ENCODE measurements around the gene CCDC8.
A peak's percentile ranks its signal among the peaks of the same experiment; 100 is the strongest.
"Not testable (repeated sequence)": the region's sequence is repeated elsewhere in the genome, so short reads cannot be mapped to it uniquely, and the experiment has no call there.

CCDC8 gene

GRCh38 chr19:46413262-46414031, at the start of gene CCDC8:
Gene CCDC8 (minus strand): TSS chr19:46413564. CDS start chr19:46412810, 754 bp downstream.
- peak; percentile 95 for DNase-seq (ENCODE audit: low read depth, low spot score)

- DNase-seq (ENCODE audit: low read depth, low spot score): no peak
These were observed 48.2 kb upstream of the CCDC8 start for GRCh38 chr19:46461537-46461936.

GRCh38 chr19:46460981-46461380, 47.6 kb upstream of the CCDC8 start:
- no peak for DNase-seq (ENCODE audit: low read depth, low spot score)

GRCh38 chr19:46460055-46460454, 46.7 kb upstream of the CCDC8 start:
- no peak for DNase-seq (ENCODE audit: low read depth, low spot score)

GRCh38 chr19:46456930-46457329, 43.6 kb upstream of the CCDC8 start:
- no peak for DNase-seq (ENCODE audit: low read depth, low spot score)

- no peak for DNase-seq (ENCODE audit: low read depth, low spot score)
These were observed 40.9 kb upstream of the CCDC8 start for GRCh38 chr19:46454244-46454643.

GRCh38 chr19:46453661-46454060, 40.3 kb upstream of the CCDC8 start:
- no peak for DNase-seq (ENCODE audit: low read depth, low spot score)

- no peak for DNase-seq (ENCODE audit: low read depth, low spot score)
These were observed 38.8 kb upstream of the CCDC8 start for GRCh38 chr19:46452186-46452585.

GRCh38 chr19:46451352-46451751, 38.0 kb upstream of the CCDC8 start:
- DNase-seq (ENCODE audit: low read depth, low spot score): no peak

- DNase-seq (ENCODE audit: low read depth, low spot score): no peak
These were observed 37.4 kb upstream of the CCDC8 start for GRCh38 chr19:46450737-46451136.

GRCh38 chr19:46449228-46449627, 35.9 kb upstream of the CCDC8 start:
- DNase-seq (ENCODE audit: low read depth, low spot score): no peak

GRCh38 chr19:46448601-46449000, 35.2 kb upstream of the CCDC8 start:
- no peak for DNase-seq (ENCODE audit: low read depth, low spot score)

GRCh38 chr19:46447824-46448223, 34.5 kb upstream of the CCDC8 start:
- DNase-seq (ENCODE audit: low read depth, low spot score): no peak

GRCh38 chr19:46447006-46447405, 33.6 kb upstream of the CCDC8 start:
- DNase-seq (ENCODE audit: low read depth, low spot score): no peak

- no peak for DNase-seq (ENCODE audit: low read depth, low spot score)
These were observed 32.7 kb upstream of the CCDC8 start for GRCh38 chr19:46446021-46446420.

- DNase-seq (ENCODE audit: low read depth, low spot score): peak; percentile 80
These were observed 29.6 kb upstream of the CCDC8 start for GRCh38 chr19:46442808-46443450.

GRCh38 chr19:46441866-46442265, 28.5 kb upstream of the CCDC8 start:
- no peak for DNase-seq (ENCODE audit: low read depth, low spot score)

- DNase-seq (ENCODE audit: low read depth, low spot score): not testable (repeated sequence)
These were observed 22.3 kb upstream of the CCDC8 start for GRCh38 chr19:46435689-46436088.

GRCh38 chr19:46435009-46435408, 21.6 kb upstream of the CCDC8 start:
- no peak for DNase-seq (ENCODE audit: low read depth, low spot score)

- not testable (repeated sequence) for DNase-seq (ENCODE audit: low read depth, low spot score)
These were observed 20.1 kb upstream of the CCDC8 start for GRCh38 chr19:46433470-46433869.

- no peak for DNase-seq (ENCODE audit: low read depth, low spot score)
These were observed 18.5 kb upstream of the CCDC8 start for GRCh38 chr19:46431824-46432223.

GRCh38 chr19:46429999-46430398, 16.6 kb upstream of the CCDC8 start:
- no peak for DNase-seq (ENCODE audit: low read depth, low spot score)
